Measurements from ENCODE around the gene SEMA3A. TPM values are rescaled to one million over a fixed set of nuclear protein-coding genes. Genes with fewer than 3 reads are reported as not detected.
A peak's percentile ranks its signal among the peaks of the same experiment; 100 is the strongest.
"Not testable (repeated sequence)": the region's sequence is repeated elsewhere in the genome, so short reads cannot be mapped to it uniquely, and the experiment has no call there.

Gene SEMA3A
- total and polyA plus RNA-seq, 2 donors, result 12.9 to 24.3 TPM

GRCh38 chr7:84161398-84161797 lies 33.2 kb downstream of the SEMA3A start:
- Histone ChIP-seq H3K4me1 (ENCODE audit: insufficient read depth) (no peaks in the 10 kb centered on the region), H3K4me3 (ENCODE audit: low read depth, low read length) (no peak overlapping the region), H3K27ac (ENCODE audit: low read depth) (no peak overlapping the region), H3K36me3 (ENCODE audit: insufficient read depth) (no peaks in the 10 kb centered on the region)
- 74% methylated on average over 1 of the region's 1 CpG for WGBS
- DNase-seq (ENCODE audit: extremely low spot score), result no peak

- Histone ChIP-seq H3K4me3 (ENCODE audit: low read depth, low read length) (no peak overlapping the region), H3K36me3 (ENCODE audit: insufficient read depth) (no peaks in the 10 kb centered on the region), H3K4me1 (ENCODE audit: insufficient read depth) (no peaks in the 10 kb centered on the region), H3K27ac (ENCODE audit: low read depth) (no peak overlapping the region)
- DNase-seq (ENCODE audit: extremely low spot score), result no peak
Observed at GRCh38 chr7:84159435-84159834, 35.2 kb downstream of the SEMA3A start.

GRCh38 chr7:84157171-84157570 lies 37.4 kb downstream of the SEMA3A start:
- DNase-seq (ENCODE audit: extremely low spot score), result no peak
- Histone ChIP-seq H3K36me3 (ENCODE audit: insufficient read depth) (no peaks in the 10 kb centered on the region), H3K4me3 (ENCODE audit: low read depth, low read length) (no peak overlapping the region), H3K27ac (ENCODE audit: low read depth) (no peak overlapping the region), H3K4me1 (ENCODE audit: insufficient read depth) (no peaks in the 10 kb centered on the region)
- 84% methylated on average over 4 of the region's 4 CpGs for WGBS

GRCh38 chr7:84154991-84155781 lies 39.4 kb downstream of the SEMA3A start:
- DNase-seq (ENCODE audit: extremely low spot score), result no peak
- H3K4me1 ChIP-seq (ENCODE audit: insufficient read depth), result no peaks in the 10 kb centered on the region
- WGBS, result 39% methylated on average over 6 of the region's 6 CpGs
- no peak overlapping the region for H3K27ac ChIP-seq (ENCODE audit: low read depth)
- H3K4me3 ChIP-seq (ENCODE audit: low read depth, low read length), result no peak overlapping the region
- H3K36me3 ChIP-seq (ENCODE audit: insufficient read depth), result no peaks in the 10 kb centered on the region

GRCh38 chr7:84152995-84153394 lies 41.6 kb downstream of the SEMA3A start:
- Histone ChIP-seq H3K4me3 (ENCODE audit: low read depth, low read length) (no peak overlapping the region), H3K36me3 (ENCODE audit: insufficient read depth) (no peaks in the 10 kb centered on the region), H3K4me1 (ENCODE audit: insufficient read depth) (no peaks in the 10 kb centered on the region), H3K27ac (ENCODE audit: low read depth) (no peak overlapping the region)
- DNase-seq (ENCODE audit: extremely low spot score), result no peak

- not testable (repeated sequence) for H3K27ac ChIP-seq (ENCODE audit: low read depth); H3K36me3 ChIP-seq (ENCODE audit: insufficient read depth); H3K4me3 ChIP-seq (ENCODE audit: low read depth, low read length); DNase-seq (ENCODE audit: extremely low spot score); H3K4me1 ChIP-seq (ENCODE audit: insufficient read depth)
- WGBS, result 95% methylated on average over 22 of the region's 22 CpGs
Observed at GRCh38 chr7:84150370-84150769, 44.2 kb downstream of the SEMA3A start.

GRCh38 chr7:84149573-84149972 lies 45.0 kb downstream of the SEMA3A start:
- WGBS, result 61% methylated on average over 3 of the region's 3 CpGs
- Histone ChIP-seq H3K27ac (ENCODE audit: low read depth) (no peak overlapping the region), H3K4me1 (ENCODE audit: insufficient read depth) (no peaks in the 10 kb centered on the region), H3K36me3 (ENCODE audit: insufficient read depth) (no peaks in the 10 kb centered on the region), H3K4me3 (ENCODE audit: low read depth, low read length) (no peak overlapping the region)
- DNase-seq (ENCODE audit: extremely low spot score), result no peak

GRCh38 chr7:84145892-84146291 lies 48.7 kb downstream of the SEMA3A start:
- no peak for DNase-seq (ENCODE audit: extremely low spot score)
- Histone ChIP-seq H3K27ac (ENCODE audit: low read depth) (no peak overlapping the region), H3K4me3 (ENCODE audit: low read depth, low read length) (no peak overlapping the region), H3K36me3 (ENCODE audit: insufficient read depth) (no peaks in the 10 kb centered on the region), H3K4me1 (ENCODE audit: insufficient read depth) (no peaks in the 10 kb centered on the region)
- 46% methylated on average over 3 of the region's 3 CpGs for WGBS

GRCh38 chr7:84144935-84145334 lies 49.7 kb downstream of the SEMA3A start:
- Histone ChIP-seq H3K36me3 (ENCODE audit: insufficient read depth) (no peaks in the 10 kb centered on the region), H3K4me3 (ENCODE audit: low read depth, low read length) (no peak overlapping the region), H3K27ac (ENCODE audit: low read depth) (peak overlapping the region; percentile 2), H3K4me1 (ENCODE audit: insufficient read depth) (no peaks in the 10 kb centered on the region)
- WGBS, result 83% methylated on average over 1 of the region's 1 CpG
- no peak for DNase-seq (ENCODE audit: extremely low spot score)

GRCh38 chr7:84144480-84144879 lies 50.1 kb downstream of the SEMA3A start:
- WGBS, result 84% methylated on average over 3 of the region's 3 CpGs
- Histone ChIP-seq H3K36me3 (ENCODE audit: insufficient read depth) (no peaks in the 10 kb centered on the region), H3K4me1 (ENCODE audit: insufficient read depth) (no peaks in the 10 kb centered on the region), H3K4me3 (ENCODE audit: low read depth, low read length) (no peak overlapping the region), H3K27ac (ENCODE audit: low read depth) (no peak overlapping the region)
- no peak for DNase-seq (ENCODE audit: extremely low spot score)

GRCh38 chr7:84142726-84143125 lies 51.9 kb downstream of the SEMA3A start:
- no peak overlapping the region for H3K27ac ChIP-seq (ENCODE audit: low read depth)

GRCh38 chr7:84139986-84140729 lies 54.4 kb downstream of the SEMA3A start:
- WGBS, result 79% methylated on average over 2 of the region's 2 CpGs
- H3K27ac ChIP-seq (ENCODE audit: low read depth), result no peak overlapping the region

More at GRCh38 chr7:84142726-84143125, 51.9 kb downstream of the SEMA3A start:
- no peaks in the 10 kb centered on the region for H3K4me1 ChIP-seq (ENCODE audit: insufficient read depth)
- WGBS, result 47% methylated on average over 3 of the region's 3 CpGs
- H3K36me3 ChIP-seq (ENCODE audit: insufficient read depth), result no peaks in the 10 kb centered on the region
- H3K4me3 ChIP-seq (ENCODE audit: low read depth, low read length), result no peak overlapping the region
- DNase-seq (ENCODE audit: extremely low spot score), result no peak

GRCh38 chr7:84138411-84138810 lies 56.2 kb downstream of the SEMA3A start:
- no peaks in the 10 kb centered on the region for H3K36me3 ChIP-seq (ENCODE audit: insufficient read depth)
- no peak for DNase-seq (ENCODE audit: extremely low spot score)
- no peak overlapping the region for H3K4me3 ChIP-seq (ENCODE audit: low read depth, low read length)
- no peak overlapping the region for H3K27ac ChIP-seq (ENCODE audit: low read depth)
- H3K4me1 ChIP-seq (ENCODE audit: insufficient read depth), result no peaks in the 10 kb centered on the region
- WGBS, result 51% methylated on average over 3 of the region's 3 CpGs

More at GRCh38 chr7:84139986-84140729, 54.4 kb downstream of the SEMA3A start:
- DNase-seq (ENCODE audit: extremely low spot score), result no peak
- Histone ChIP-seq H3K4me1 (ENCODE audit: insufficient read depth) (no peaks in the 10 kb centered on the region), H3K4me3 (ENCODE audit: low read depth, low read length) (no peak overlapping the region), H3K36me3 (ENCODE audit: insufficient read depth) (no peaks in the 10 kb centered on the region)

GRCh38 chr7:84137812-84138211 lies 56.8 kb downstream of the SEMA3A start:
- H3K27ac ChIP-seq (ENCODE audit: low read depth), result no peak overlapping the region
- DNase-seq (ENCODE audit: extremely low spot score), result no peak
- H3K4me3 ChIP-seq (ENCODE audit: low read depth, low read length), result no peak overlapping the region
- H3K4me1 ChIP-seq (ENCODE audit: insufficient read depth), result no peaks in the 10 kb centered on the region
- no peaks in the 10 kb centered on the region for H3K36me3 ChIP-seq (ENCODE audit: insufficient read depth)
